Fibroblast of lung (primary cell): ENCODE results near the gene ZNF382.

ENCODE experiments used
- CTCF ChIP-seq, 2 donors: IDR thresholded peaks in 1 of 2; conservative IDR thresholded peaks in 1 of 2; 1 replicate in 1 of 2; 2 replicates in 1 of 2; pipeline ENCODE4 v1.5.1; 2011 to 2012; ENCODE audit warnings: low read length in 2 of 2, control low read depth in 1 of 2, inconsistent platforms in 1 of 2, low read depth in 1 of 2, mild to moderate bottlenecking in 1 of 2
- EZH2 ChIP-seq: IDR thresholded peaks from 2 replicates; pipeline ENCODE4 v1.5.1; 2012; ENCODE audit warnings: low read length, control low read depth, mild to moderate bottlenecking; ENCODE audit errors: missing control alignments

- no peak for TF ChIP-seq CTCF (conservative IDR thresholded peaks at IDR 0.05 in 1 of 2, IDR thresholded peaks at IDR 0.05 in 1 of 2; ENCODE audit: low read depth in 1 of 2, low read length in 2 of 2)
- TF ChIP-seq EZH2: no peak
Observed at GRCh38 chr19:36674201-36674600, 69.1 kb downstream of the ZNF382 start.
